ENCODE data around the gene PHC2. TPM values are rescaled to one million over a fixed set of nuclear protein-coding genes. Genes with fewer than 3 reads are reported as not detected.

PHC2 gene
- total RNA-seq, 1 donor from 2014 or later, result 91.5 TPM

DNA sequence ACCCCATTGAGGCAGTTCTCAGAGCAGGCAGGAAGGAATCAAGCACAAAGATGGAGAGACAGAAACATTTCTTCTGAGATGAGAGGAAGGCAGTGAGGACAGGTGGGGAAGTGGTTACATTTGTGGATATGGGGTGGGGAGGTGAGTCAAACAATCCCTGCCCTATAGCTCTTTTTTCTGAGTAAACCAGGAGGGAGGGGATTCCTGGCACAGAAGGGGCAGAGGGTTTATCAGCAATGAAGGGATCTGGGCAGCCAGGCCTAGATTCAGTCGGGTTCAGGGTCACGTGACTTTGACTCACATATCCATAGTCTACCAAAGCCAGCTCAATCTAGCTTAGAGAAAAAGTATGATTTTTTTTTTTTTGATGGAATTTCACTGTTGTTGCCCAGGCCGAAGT is 15.7 kb upstream of the PHC2 start:
- H3K9me3 Mint-ChIP-seq (ENCODE audit: low read depth), result peaks cover 6% of the 10 kb centered on the region
- H3K4me3 Mint-ChIP-seq (ENCODE audit: unreplicated experiment), result no peak overlapping the region
- peaks cover 7% of the 10 kb centered on the region for H3K4me1 Mint-ChIP-seq (ENCODE audit: low read depth)
- DNase-seq (ENCODE audit: low spot score), result no peak
- H3K27ac Mint-ChIP-seq (ENCODE audit: unreplicated experiment), result no peak overlapping the region
- no peaks in the 10 kb centered on the region for H3K27me3 Mint-ChIP-seq (ENCODE audit: low read depth)
- no peaks in the 10 kb centered on the region for H3K36me3 Mint-ChIP-seq (ENCODE audit: low read depth)
- TF ChIP-seq, protein P1, sequence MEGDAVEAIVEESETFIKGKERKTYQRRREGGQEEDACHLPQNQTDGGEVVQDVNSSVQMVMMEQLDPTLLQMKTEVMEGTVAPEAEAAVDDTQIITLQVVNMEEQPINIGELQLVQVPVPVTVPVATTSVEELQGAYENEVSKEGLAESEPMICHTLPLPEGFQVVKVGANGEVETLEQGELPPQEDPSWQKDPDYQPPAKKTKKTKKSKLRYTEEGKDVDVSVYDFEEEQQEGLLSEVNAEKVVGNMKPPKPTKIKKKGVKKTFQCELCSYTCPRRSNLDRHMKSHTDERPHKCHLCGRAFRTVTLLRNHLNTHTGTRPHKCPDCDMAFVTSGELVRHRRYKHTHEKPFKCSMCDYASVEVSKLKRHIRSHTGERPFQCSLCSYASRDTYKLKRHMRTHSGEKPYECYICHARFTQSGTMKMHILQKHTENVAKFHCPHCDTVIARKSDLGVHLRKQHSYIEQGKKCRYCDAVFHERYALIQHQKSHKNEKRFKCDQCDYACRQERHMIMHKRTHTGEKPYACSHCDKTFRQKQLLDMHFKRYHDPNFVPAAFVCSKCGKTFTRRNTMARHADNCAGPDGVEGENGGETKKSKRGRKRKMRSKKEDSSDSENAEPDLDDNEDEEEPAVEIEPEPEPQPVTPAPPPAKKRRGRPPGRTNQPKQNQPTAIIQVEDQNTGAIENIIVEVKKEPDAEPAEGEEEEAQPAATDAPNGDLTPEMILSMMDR (IDR thresholded peaks at IDR 0.05), result no peak

DNA sequence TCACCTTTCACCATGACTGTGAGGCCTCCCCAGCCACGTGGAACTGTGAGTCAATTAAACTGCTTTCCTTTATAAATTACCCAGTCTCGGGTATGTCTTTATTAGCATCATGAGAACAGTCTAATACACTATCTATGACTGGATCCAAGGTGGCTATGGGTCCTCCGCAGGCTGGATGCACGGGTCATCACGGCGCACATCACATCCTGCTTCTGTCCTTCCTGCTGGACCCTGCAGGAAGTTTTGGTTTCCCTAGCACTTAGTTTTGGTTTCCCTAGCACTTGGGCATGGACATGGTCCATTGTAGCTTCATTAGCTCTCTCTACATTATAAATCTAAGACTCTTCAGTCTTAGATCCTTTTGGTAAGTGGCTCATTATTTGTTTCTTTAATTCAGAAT is 14.2 kb upstream of the PHC2 start:
- H3K27me3 Mint-ChIP-seq (ENCODE audit: low read depth), result no peaks in the 10 kb centered on the region
- no peaks in the 10 kb centered on the region for H3K36me3 Mint-ChIP-seq (ENCODE audit: low read depth)
- no peak for DNase-seq (ENCODE audit: low spot score)
- peaks cover 7% of the 10 kb centered on the region for H3K4me1 Mint-ChIP-seq (ENCODE audit: low read depth)
- no peak overlapping the region for H3K27ac Mint-ChIP-seq (ENCODE audit: unreplicated experiment)
- no peaks in the 10 kb centered on the region for H3K9me3 Mint-ChIP-seq (ENCODE audit: low read depth)
- H3K4me3 Mint-ChIP-seq (ENCODE audit: unreplicated experiment), result no peak overlapping the region
- TF ChIP-seq, protein P1 (IDR thresholded peaks at IDR 0.05), result no peak

DNA sequence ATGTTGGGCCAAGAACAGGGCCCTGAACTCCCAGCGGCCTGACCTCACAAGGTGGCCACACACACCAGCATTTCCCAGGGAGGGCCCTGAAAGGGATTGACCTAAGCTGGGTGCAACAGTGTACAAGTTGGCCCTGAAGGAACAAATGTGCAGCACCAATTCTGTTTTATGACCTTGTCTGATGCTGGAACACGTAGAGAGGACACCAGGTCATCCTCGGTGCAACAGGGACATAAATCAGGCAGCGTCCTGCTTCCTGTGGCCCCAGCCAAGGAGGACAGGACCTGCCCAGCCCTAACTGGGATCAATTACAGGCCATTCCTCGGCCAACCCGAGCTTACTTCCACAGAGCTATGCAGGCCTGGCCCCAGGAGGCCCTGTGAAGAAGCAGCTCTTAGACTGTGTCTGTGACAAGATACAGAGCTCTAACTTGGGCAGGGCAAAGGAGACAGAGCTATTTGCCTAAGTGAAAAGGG is 12.8 kb upstream of the PHC2 start:
- DNase-seq (ENCODE audit: low spot score), result no peak
- Mint-ChIP-seq H3K27me3 (ENCODE audit: low read depth) (no peaks in the 10 kb centered on the region), H3K4me1 (ENCODE audit: low read depth) (peaks cover 7% of the 10 kb centered on the region), H3K36me3 (ENCODE audit: low read depth) (no peaks in the 10 kb centered on the region), H3K27ac (ENCODE audit: unreplicated experiment) (no peak overlapping the region), H3K9me3 (ENCODE audit: low read depth) (no peaks in the 10 kb centered on the region), H3K4me3 (ENCODE audit: unreplicated experiment) (no peak overlapping the region)
- TF ChIP-seq, protein P1 (IDR thresholded peaks at IDR 0.05), result no peak

DNA sequence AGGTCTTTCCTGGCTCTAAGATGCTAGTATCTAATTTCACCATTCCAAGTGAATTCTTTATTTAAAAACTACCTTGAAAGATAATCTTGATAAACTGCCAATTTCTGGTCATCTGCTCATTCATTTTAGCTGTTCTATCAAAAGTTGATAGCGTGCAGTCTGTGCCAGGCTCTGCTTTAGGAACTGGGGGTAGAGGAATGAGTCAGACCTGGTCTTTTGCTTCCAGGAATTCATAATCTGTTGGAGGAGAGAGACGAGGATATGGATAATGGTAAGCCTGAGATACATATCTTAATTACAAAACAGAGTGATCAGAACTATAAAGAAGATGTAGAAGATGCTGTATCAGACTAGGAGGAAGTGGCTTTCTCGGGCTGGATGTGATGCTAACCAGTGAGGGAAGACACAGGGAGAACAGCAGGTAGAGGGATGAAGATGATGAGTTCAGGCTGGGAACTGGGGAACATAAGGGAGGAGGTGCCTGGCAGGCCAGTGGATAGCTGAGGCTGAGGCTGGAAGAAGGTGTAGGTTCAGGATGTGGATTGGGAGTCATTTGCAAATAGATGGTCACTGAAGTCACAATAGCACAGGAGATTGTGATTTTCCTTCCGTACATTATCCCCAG is 12.3 kb upstream of the PHC2 start:
- Mint-ChIP-seq H3K27me3 (ENCODE audit: low read depth) (no peaks in the 10 kb centered on the region), H3K4me3 (ENCODE audit: unreplicated experiment) (no peak overlapping the region), H3K36me3 (ENCODE audit: low read depth) (no peaks in the 10 kb centered on the region), H3K27ac (ENCODE audit: unreplicated experiment) (no peak overlapping the region), H3K4me1 (ENCODE audit: low read depth) (peaks cover 7% of the 10 kb centered on the region), H3K9me3 (ENCODE audit: low read depth) (no peaks in the 10 kb centered on the region)
- no peak for DNase-seq (ENCODE audit: low spot score)
- TF ChIP-seq, protein P1 (IDR thresholded peaks at IDR 0.05), result no peak

DNA sequence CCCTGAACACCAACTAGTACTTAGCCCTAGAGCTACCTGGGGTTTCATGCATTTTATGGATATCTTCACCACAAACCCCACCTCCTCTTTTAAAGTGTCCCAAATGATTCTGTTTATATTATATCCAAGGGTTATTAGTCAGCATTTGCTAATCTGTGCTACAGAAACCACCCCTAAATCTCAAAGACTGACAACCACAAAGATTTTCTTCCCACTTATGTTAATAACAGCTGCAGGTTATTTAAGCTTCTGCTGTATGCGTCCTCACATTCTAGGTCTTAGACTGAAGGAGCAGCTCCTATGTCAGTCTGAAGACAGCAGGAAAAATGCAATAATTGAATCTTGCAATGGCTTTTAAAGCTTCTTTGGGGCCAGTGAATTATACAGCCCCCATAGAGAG is 11.2 kb upstream of the PHC2 start:
- no peak overlapping the region for H3K27ac Mint-ChIP-seq (ENCODE audit: unreplicated experiment)

More for the DNA sequence above, 11.2 kb upstream of the PHC2 start:
- TF ChIP-seq, protein P1 (IDR thresholded peaks at IDR 0.05), result no peak
- no peaks in the 10 kb centered on the region for H3K36me3 Mint-ChIP-seq (ENCODE audit: low read depth)
- H3K4me1 Mint-ChIP-seq (ENCODE audit: low read depth), result peaks cover 7% of the 10 kb centered on the region
- no peaks in the 10 kb centered on the region for H3K9me3 Mint-ChIP-seq (ENCODE audit: low read depth)
- DNase-seq (ENCODE audit: low spot score), result no peak
- no peaks in the 10 kb centered on the region for H3K27me3 Mint-ChIP-seq (ENCODE audit: low read depth)
- no peak overlapping the region for H3K4me3 Mint-ChIP-seq (ENCODE audit: unreplicated experiment)

Data from chondrocyte (in vitro differentiated cells).